Measurements from ENCODE around the gene ZBTB17. TPM values are rescaled to one million over a fixed set of nuclear protein-coding genes. Genes with fewer than 3 reads are reported as not detected.

Gene ZBTB17
- total and polyA plus RNA-seq, 2 of the 8 experiments (the other 6 are each of a cell fraction or from before 2014, with no cell fraction given), result 24.7 to 36.2 TPM

DNA sequence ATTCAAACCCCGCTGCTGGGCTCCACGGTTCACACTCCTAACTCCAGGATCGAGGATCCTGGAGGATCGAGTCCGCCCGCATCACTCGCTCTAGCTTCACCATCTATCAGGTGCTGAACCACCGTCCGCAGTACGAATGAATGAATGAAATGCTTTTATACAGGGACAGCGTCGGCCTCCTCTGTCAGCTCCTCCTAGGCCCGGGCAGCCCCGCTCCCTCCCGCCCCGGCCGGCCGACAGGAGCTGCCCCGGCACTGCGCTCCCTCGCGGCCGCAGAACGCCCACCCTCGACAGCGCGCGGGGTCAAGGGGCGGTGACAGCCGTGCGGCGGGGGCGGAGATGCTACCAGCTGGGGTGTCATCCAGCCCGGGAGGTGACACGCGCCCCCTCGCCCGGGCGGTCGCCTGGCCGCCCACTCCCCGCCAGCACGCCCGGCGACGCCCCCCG is 520 bp downstream of the ZBTB17 start:
- WGBS, 2 experiments (ENCODE audit: extremely low coverage in 1 of 2, insufficient coverage in 1 of 2, insufficient read length in 1 of 2, insufficient replicate concordance in 2 of 2, low coverage in 1 of 2, low lambda C conversion rate in 2 of 2, missing lambda C conversion rate in 1 of 2), result 1% methylated on average over 13 of the region's 47 CpGs; no CpG with 5 or more reads in 1 of the 2 experiments
- FAIRE-seq, result no peak
- no peaks in the 10 kb centered on the region for H3K9me3 ChIP-seq (ENCODE audit: insufficient read depth in 2 of 2, low read depth in 1 of 2, low read length in 1 of 2)
- H2AFZ ChIP-seq (ENCODE audit: low read length), result peak overlapping the region; percentile 31; the same call in 1 of the 2 replicates
- H3K4ac ChIP-seq (replicated peaks; ENCODE audit: insufficient read length, low read depth, low read length), result no peak overlapping the region
- peak overlapping the region; percentile 70 to 87 (median 80) for H3K4me3 ChIP-seq (ENCODE audit: extremely low read depth in 1 of 4, insufficient read depth in 2 of 4, low read depth in 3 of 4, low read length in 4 of 4)
- no peak overlapping the region for H4K8ac ChIP-seq (ENCODE audit: extremely low read depth, insufficient read depth, low read length)
- peaks cover 0 to 4% (median 0%) of the 10 kb centered on the region in 4 experiments; a peak in 1 of 7 replicates for H3K4me1 ChIP-seq (replicated peaks in 1 of 4; ENCODE audit: control insufficient read depth in 3 of 4, insufficient read depth in 4 of 4, low read length in 3 of 4)
- H2AK5ac ChIP-seq (ENCODE audit: low read depth, low read length), result no peak overlapping the region
- peak overlapping the region; percentile 69 to 84 for H3K4me2 ChIP-seq (ENCODE audit: insufficient read depth in 1 of 2, low read depth in 2 of 2, low read length in 2 of 2)
- H3K23ac ChIP-seq (ENCODE audit: insufficient read length), result no peak overlapping the region
- no peak overlapping the region for H2BK12ac ChIP-seq (ENCODE audit: low read depth, low read length)
- DNase-seq (ENCODE audit: low read depth in 1 of 2, low spot score in 2 of 2), result peak in 1 of 2 experiments; percentile 80
- H2BK120ac ChIP-seq (replicated peaks; ENCODE audit: low read depth, low read length), result no peak overlapping the region
- peaks cover 6% of the 10 kb centered on the region; the same call in 1 of the 2 replicates for H3K79me1 ChIP-seq (ENCODE audit: low read depth, low read length)
- peaks cover 0 to 4% (median 3%) of the 10 kb centered on the region in 4 experiments; a peak in 2 of 8 replicates for H3K36me3 ChIP-seq (ENCODE audit: control insufficient read depth in 2 of 4, insufficient read depth in 4 of 4, low read length in 3 of 4)
- no peaks in the 10 kb centered on the region for H3K23me2 ChIP-seq (ENCODE audit: low read depth, low read length)
- no peak overlapping the region for H3K56ac ChIP-seq (replicated peaks; ENCODE audit: insufficient read length, low read depth, low read length)
- H4K20me1 ChIP-seq (replicated peaks in 1 of 2; ENCODE audit: control insufficient read depth in 1 of 2, insufficient read depth in 2 of 2, low read length in 2 of 2), result peaks cover 0 to 3% of the 10 kb centered on the region in 2 experiments
- H3K27ac ChIP-seq (ENCODE audit: low read depth, low read length), result no peak overlapping the region
- H3K79me2 ChIP-seq (ENCODE audit: control insufficient read depth in 1 of 2, insufficient read depth in 2 of 2, low read length in 2 of 2), result peaks cover 0 to 12% of the 10 kb centered on the region in 2 experiments; a peak in 2 of 4 replicates
- H2BK5ac ChIP-seq (ENCODE audit: low read depth, low read length), result no peak overlapping the region
- no peaks in the 10 kb centered on the region for H3K27me3 ChIP-seq (replicated peaks in 1 of 4; ENCODE audit: control insufficient read depth in 3 of 4, extremely low read depth in 1 of 4, insufficient read depth in 3 of 4, low read length in 3 of 4)
- no peak overlapping the region for H2BK20ac ChIP-seq (ENCODE audit: low read length)
- no peak overlapping the region for H2BK15ac ChIP-seq (ENCODE audit: low read length)
- peak overlapping the region; percentile 89 for H3K14ac ChIP-seq (ENCODE audit: insufficient read length)
- H4K91ac ChIP-seq (replicated peaks; ENCODE audit: insufficient read length, low read length), result no peak overlapping the region
- H3K18ac ChIP-seq (ENCODE audit: extremely low read depth, low read length), result no peak overlapping the region
- H4K5ac ChIP-seq (ENCODE audit: insufficient read length, low read depth, low read length), result no peak overlapping the region
- H3K9ac ChIP-seq (replicated peaks in 1 of 4; ENCODE audit: extremely low read depth in 1 of 4, low read depth in 3 of 4, low read length in 3 of 4), result peak overlapping the region in 3 of 4 experiments; percentile 3 to 81 (median 20); a peak in 4 of 7 replicates
- ChIA-PET POLR2A (ENCODE audit: partially characterized antibody) (interaction anchor here (1.0 to 2.5 kb wide), 8 partner anchors 14 to 160 kb away, joined by 3 to 10 read pairs (median 4); partner anchors contain the start of gene SPEN), CTCF (ENCODE audit: partially characterized antibody) (interaction anchor here (0.6 to 5.7 kb wide), 13 partner anchors 11 to 183 kb away, joined by 3 to 53 read pairs (median 5); no protein-coding TSS in a partner anchor)
- TF ChIP-seq EZH2 (IDR thresholded peaks at IDR 0.05; ENCODE audit: low read depth, low read length, severe bottlenecking), result no peak
- TF ChIP-seq RBBP5 (IDR thresholded peaks at IDR 0.05; ENCODE audit: borderline replicate concordance, low read depth, low read length), result peak; percentile 66; the same call in 1 of the 2 replicates
- TF ChIP-seq ZNF274 (IDR thresholded peaks at IDR 0.05; ENCODE audit: borderline replicate concordance, extremely low read depth, low read length), result no peak
- no peak for TF ChIP-seq KDM5A (IDR thresholded peaks at IDR 0.05; ENCODE audit: low read length)
- no peak for TF ChIP-seq CTBP2 (IDR thresholded peaks at IDR 0.05; ENCODE audit: borderline replicate concordance, insufficient read depth, insufficient read length, low read length)
- no peak for TF ChIP-seq FOSL1 (IDR thresholded peaks at IDR 0.05; ENCODE audit: insufficient read depth, low read depth, low read length)
- no peak for TF ChIP-seq YY1 (IDR thresholded peaks at IDR 0.05; ENCODE audit: low read depth, low read length)
- no peak for TF ChIP-seq SP4 (IDR thresholded peaks at IDR 0.05; ENCODE audit: low read length)
- no peak for TF ChIP-seq TBP (IDR thresholded peaks at IDR 0.05; ENCODE audit: low read depth, low read length)
- no peak for TF ChIP-seq GTF2F1 (IDR thresholded peaks at IDR 0.05; ENCODE audit: borderline replicate concordance, low read depth, low read length)
- TF ChIP-seq BRCA1 (IDR thresholded peaks at IDR 0.05; ENCODE audit: low read depth, low read length), result no peak
- TF ChIP-seq JUND (IDR thresholded peaks at IDR 0.05; ENCODE audit: low read length), result no peak
- no peak for TF ChIP-seq SIRT6 (IDR thresholded peaks at IDR 0.05; ENCODE audit: low read length)
- no peak for TF ChIP-seq CREB1 (IDR thresholded peaks at IDR 0.05)

All from H1 (cell line).